ENCODE data around the gene WNT3.

The WNT3 gene

GRCh38 chr17:46836500-46836899 lies 18.0 kb upstream of the WNT3 start:
- DNase-seq (ENCODE audit: low read depth in 2 of 2): no peak

GRCh38 chr17:46834846-46835245 lies 16.4 kb upstream of the WNT3 start:
- DNase-seq (ENCODE audit: low read depth in 2 of 2): no peak

DNA sequence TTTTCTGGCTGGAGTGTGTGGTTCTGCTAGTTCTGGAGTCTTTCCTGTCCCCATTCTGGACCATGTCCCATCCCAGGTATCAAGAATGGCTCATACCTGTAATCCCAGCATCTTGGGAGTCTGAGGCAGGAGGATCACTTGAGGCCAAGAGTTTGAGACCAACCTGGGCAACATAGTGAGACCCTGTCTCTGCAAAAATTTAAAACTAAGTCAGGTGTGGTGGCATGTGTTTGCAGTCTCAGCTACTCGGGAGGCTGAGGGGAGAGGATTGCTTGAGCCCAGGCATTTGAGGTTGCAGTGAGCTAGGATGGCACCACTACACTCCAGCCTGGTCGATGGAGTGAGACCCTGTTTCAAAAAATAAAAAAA lies 15.3 kb upstream of the WNT3 start:
- no peak for DNase-seq (ENCODE audit: low read depth in 2 of 2)

DNA sequence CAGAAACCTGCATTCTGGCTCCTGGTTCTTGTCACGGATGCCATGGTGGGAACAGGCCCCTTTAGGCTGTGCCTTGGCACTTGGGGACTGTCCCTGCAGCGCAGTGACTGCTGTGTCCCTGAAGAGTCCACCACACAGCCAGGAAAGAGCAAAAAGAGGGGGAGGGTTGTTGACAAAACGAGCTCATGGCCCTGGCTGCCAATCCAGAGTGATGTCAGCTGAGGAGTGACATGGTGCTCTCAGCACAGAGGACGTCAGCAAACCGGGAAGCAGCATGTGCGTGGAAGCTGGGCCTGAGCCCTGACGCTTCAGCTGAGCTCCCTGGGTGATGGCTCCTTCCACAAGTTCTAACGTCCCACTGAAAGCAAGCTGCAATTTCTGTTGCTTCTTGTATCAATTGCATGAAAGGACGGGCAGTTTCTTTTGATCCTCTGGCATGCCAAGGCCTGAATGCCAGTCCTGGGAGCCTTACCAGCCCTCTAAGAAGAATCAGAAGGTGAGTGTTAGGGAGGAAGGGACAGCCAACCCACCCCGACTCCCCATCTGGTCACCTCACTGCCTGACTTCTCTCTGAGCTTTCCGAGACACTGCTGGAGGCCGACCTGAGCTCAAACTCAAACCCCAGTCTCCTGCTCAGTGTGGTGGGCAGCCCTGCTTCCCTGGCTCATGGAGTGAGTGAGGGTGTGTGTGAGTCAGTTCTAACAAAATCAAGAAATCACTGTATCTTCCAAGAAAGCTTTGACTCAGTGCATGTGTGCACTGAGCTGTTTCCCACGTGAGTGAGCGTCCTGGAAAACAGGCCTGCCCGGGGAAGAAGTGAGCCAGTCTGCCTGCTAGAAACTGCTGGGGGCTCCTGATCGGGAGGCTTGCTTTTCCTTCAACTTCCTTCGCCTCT lies 14.7 kb upstream of the WNT3 start:
- no peak for DNase-seq (ENCODE audit: low read depth in 2 of 2)

GRCh38 chr17:46832331-46832821 lies 13.9 kb upstream of the WNT3 start:
- DNase-seq (ENCODE audit: low read depth in 2 of 2): no peak

- no peak for DNase-seq (ENCODE audit: low read depth in 2 of 2)
Observed at GRCh38 chr17:46831573-46832330, 13.3 kb upstream of the WNT3 start.

DNA sequence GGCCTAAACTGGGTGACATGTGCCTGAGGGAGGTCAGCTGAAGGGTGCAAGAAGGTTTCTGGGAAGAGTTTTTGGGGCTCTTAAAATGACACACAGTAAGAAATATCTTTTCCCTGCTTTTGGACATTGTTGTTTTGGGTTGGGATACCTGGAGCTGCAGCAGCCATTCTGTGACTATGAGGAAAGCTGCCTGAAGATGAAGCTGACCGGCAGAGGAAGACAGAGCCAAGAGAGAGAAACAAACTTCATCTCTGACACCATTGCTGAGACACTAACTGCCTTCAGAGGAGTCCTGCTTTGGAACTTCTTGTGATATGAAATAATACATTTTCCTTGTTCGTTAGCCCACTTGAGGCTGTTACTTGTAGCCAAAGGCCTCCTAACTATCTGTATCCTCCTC lies 8.8 kb upstream of the WNT3 start:
- no peak for DNase-seq (ENCODE audit: low read depth in 2 of 2)

- DNase-seq (ENCODE audit: low read depth in 2 of 2): no peak
Observed at GRCh38 chr17:46826116-46826515, 7.6 kb upstream of the WNT3 start.

DNA sequence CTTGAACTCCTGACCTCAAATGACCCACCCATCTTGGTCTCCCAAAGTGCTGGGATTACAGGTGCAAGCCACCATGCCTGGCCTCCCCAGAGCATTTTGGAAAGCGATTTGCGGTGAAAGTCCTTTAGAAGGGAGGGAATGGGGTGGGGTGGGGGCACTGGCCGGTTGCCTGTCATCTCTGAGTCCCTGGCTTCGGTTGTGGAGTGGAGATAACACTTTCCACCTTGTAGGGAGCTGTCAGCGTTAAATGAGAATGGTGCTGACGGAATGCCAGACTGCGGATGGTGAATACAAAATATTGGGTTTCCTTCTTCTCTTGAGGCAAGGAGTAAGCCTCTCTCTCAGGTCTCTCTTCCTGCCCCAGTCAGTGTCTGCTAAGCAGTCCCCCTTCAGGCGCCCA lies 5.2 kb upstream of the WNT3 start:
- no peak for DNase-seq (ENCODE audit: low read depth in 2 of 2)

- no peak for DNase-seq (ENCODE audit: low read depth in 2 of 2)
Observed at GRCh38 chr17:46822388-46822921, 4.0 kb upstream of the WNT3 start.

GRCh38 chr17:46821482-46822387 lies 3.2 kb upstream of the WNT3 start:
- no peak for DNase-seq (ENCODE audit: low read depth in 2 of 2)

DNA sequence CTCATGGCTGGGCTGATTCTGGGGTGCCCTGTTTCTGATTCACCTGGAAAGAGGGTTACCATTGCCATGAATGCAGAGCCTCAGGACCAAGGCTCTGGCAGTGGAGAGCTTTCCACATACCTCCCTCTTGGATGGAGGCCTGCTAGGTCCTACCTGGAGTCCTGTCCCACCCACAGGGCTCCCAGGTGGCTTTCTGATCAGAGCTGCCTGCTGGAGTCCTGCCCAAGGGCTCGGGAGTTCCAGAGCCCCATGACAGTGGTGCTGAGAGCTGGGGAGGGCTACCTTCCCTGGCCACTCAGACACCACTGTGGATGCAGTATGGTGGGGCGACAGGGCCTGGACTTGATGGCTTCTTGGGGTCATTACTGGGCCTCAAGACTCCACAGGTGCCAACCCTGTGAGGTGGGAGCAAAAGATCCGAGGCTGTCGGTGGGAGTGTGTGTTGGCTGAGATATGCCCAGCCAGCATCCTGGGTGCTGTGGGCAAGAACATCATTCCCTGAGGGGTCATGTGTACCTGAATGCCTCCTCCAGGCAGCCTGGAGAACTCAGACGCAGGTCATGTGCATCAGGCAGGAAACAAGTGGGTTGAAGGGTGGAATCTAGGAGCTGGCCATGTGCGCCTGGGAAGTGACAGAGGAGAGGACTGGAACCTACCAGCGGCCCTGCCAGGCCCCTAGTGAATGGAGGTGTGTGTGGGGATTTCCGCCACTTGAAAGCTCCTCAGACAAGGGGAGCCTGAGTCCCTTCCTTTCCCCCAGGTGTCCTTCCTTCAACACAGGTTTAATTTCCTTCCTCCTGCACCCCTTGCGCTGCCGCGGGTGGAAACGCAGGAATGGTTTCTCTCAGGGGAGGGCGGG lies 2.3 kb upstream of the WNT3 start:
- no peak for DNase-seq (ENCODE audit: low read depth in 2 of 2)

- DNase-seq (ENCODE audit: low read depth in 2 of 2): no peak
Observed at GRCh38 chr17:46819906-46820351, 1.4 kb upstream of the WNT3 start.

GRCh38 chr17:46818929-46819859 lies 702 bp upstream of the WNT3 start:
- DNase-seq (ENCODE audit: low read depth in 2 of 2): no peak

- DNase-seq (ENCODE audit: low read depth in 2 of 2): no peak
Observed at GRCh38 chr17:46817901-46818209, 637 bp downstream of the WNT3 start.

- no peak for DNase-seq (ENCODE audit: low read depth in 2 of 2)
Observed at GRCh38 chr17:46817151-46817900, 1.2 kb downstream of the WNT3 start.

DNA sequence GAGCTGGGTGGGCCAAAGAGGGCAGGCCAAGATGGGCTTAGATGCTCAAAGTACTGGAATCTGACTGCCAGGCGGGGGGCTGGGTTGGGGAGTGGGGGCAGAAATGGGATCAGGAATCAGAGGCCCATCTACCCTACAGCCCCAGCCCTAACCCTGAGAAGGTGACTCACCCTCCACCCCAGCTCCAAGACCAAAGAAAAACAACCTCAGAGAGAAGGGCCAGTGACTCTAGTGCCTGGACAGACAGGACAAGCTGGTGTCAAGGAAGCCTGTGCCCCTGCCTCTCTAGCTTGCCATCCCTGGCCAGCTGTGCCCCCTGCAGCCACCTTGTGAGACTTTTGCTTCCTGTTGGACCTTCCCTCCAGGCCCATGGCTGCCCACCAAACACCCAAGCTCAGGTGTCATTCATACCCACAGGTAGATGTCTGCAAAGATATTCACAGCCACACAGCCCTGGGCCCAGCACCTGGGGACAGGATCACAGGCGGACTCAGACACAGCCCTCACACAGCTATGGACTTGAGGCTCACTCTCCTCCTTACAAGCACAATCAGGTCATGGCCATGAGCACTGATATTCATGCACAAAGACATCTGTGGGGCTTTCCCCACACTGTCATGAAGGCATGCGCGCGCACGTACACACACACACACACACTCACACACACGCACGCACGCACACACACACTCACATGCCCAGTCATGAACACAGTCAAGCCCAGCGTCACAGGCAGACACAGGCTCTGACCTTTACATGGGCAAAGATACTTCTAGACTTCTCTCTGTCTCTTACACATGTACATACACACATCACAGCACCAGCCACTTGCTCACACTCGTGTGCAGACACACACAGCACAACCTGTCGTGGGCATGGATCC lies 2.8 kb downstream of the WNT3 start:
- DNase-seq (ENCODE audit: low read depth in 2 of 2): no peak

- no peak for DNase-seq (ENCODE audit: low read depth in 2 of 2)
Observed at GRCh38 chr17:46814446-46814845, 4.0 kb downstream of the WNT3 start.
